HG02763 (cell line): ENCODE data around the gene PABPC4L.
"Not testable (repeated sequence)": the region's sequence is repeated elsewhere in the genome, so short reads cannot be mapped to it uniquely, and the experiment has no call there.

Experiments used
- ATAC-seq: cut with Tn5 transposase; IDR thresholded peaks from one replicate; pipeline ENCODE4 v1.9.1; 2021; ENCODE audit warnings: mild to moderate bottlenecking, moderate library complexity; ENCODE audit not compliant: unreplicated experiment

The PABPC4L gene

DNA sequence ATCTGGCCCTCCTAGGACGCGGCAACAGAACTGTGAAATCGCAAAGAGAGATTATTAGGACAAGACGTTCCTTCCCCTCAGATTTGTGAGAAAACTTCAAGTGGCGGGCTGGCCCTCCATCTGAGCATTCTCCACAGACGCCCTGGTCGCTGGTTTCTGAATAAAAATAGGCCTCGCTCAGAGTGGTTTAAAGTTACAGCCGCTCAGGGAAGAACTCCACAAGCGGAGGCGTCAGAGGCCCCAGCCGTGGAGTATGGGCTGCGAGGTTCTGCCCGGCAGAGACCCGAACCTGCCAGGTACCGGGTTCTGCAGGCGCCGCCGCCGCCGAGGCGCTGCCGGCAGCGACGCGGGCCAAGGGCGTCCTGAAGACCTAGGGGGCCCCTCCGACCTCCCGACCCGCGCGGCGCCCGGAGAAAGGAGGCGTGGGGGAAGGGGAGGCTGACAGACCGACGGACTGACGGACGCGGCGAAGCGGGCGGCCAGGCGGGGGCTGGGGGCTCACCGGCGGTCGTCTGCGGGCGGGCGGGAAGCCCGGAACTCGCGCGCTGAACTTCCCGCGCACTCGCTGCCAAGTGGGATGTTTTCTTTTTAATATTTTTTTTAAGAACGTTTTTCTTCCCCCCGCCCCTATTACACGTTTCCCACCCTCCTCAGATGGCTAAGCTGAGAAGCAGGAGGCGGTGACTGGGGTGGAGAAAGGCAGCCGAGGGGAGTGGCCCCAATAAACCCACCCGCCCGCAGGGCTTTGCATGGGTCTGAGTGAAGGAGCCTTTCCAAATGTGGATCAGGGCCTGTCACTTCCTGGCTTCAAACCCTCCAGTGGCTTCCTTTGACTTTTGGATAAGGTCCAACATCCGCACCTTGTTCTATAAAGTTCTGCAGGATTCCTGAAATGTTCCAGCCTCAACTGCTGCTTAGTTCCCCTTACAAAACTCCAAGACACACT, at the start of gene PABPC4L:
TSS of gene PABPC4L (minus strand) at position 574 of the 946 bp plus-strand sequence. CDS start 770 bp downstream, outside the sequence.
- ATAC-seq = no peak

- no peak for ATAC-seq
These were observed 49.7 kb upstream of the PABPC4L start for GRCh38 chr4:134251322-134251721.

- no peak for ATAC-seq
These were observed 42.4 kb upstream of the PABPC4L start for GRCh38 chr4:134243742-134244713.

- no peak for ATAC-seq
These were observed 17.5 kb upstream of the PABPC4L start for GRCh38 chr4:134219043-134219442.

DNA sequence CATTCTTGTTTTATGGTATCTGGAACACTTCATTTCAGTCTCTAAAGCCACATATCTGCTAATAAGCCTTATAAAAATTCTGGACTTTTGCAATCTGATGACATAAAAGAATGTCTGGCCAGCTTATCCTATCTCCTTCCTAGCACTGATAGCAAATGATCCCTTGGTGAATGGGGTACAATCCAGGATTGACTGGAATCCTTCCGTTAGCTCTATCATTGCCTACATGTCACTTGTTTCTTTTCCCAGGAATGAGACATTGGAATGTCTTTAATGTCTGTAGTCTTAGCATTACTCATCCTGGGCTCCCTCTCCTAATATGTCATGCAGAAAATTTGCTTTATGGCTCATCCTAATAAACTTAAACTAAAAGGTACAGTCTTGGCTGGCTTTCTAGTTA, 14.8 kb upstream of the PABPC4L start:
- ATAC-seq = no peak

- ATAC-seq = no peak
These were observed 14.2 kb upstream of the PABPC4L start for GRCh38 chr4:134215620-134216344.

DNA sequence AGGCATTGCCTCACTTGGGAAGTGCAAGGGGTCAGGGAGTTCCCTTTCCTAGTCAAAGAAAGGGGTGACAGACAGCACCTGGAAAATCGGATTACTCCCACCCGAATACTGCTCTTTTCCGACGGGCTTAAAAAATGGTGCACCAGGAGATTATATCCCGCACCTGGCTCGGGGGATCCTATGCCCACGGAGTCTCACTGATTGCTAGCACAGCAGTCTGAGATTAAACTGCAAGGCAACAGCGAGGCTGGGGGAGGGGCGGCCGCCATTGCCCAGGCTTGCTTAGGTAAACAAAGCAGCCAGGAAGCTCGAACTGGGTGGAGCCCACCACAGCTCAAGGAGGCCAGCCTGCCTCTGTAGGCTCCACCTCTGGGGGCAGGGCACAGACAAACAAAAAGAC, 6.4 kb upstream of the PABPC4L start:
- ATAC-seq = not testable (repeated sequence)

DNA sequence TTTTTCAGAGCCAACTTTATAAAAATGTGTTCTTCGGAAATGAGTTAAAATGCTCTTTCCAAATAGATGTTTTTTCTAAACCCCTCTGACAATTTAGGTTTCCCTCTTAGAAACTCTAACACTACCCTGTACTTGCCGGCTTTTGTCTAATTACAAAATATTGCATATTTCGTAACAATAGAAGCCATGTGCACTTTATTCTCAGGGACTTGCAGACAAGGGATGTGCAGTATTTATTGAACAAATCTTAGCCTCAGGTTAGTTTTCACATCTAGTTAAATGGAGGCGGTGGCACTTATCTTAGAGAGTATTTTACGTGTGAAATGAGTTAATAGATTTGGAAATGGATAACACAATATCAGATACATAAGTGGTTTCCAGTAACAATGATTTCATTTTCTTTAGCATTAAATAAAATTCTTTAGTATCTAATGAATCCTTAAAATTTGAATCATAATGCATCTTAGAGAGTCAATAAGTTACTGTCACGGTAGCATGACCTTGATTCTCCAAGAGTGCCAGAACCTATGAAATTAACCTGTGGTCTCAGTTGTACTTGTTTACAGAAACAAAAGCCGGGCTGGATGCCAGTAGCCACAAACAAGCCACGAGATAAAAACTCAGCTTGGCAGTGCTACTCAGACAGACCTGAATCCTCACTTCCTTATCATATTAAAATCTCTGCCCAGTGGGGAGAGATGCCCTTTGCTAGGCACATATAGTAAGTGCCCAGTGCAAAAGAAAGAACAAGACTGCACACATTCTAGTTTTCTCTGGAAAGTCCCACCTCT, 772 bp upstream of the PABPC4L start:
- ATAC-seq = no peak

- ATAC-seq = no peak
These were observed 776 bp downstream of the PABPC4L start for GRCh38 chr4:134200811-134201215.

DNA sequence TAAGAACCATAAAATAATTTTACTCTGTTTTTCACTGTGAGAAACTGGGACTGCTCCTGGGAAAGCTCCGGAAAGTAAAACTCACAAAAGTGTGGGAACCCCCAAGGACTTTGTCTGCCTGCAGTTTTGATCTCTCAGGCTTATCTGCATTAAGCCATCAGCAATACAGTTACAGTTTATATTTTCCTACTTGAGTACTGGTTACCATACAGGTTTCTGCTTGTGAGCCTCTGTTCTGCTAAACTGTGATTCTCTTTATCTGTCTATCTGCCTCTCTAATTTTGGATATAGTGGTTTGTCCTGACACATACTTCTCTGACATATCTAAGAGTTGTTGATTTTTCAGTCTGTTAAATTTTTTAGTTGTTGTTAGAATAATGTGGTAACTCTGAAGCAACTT, 11.6 kb downstream of the PABPC4L start:
- no peak for ATAC-seq

DNA sequence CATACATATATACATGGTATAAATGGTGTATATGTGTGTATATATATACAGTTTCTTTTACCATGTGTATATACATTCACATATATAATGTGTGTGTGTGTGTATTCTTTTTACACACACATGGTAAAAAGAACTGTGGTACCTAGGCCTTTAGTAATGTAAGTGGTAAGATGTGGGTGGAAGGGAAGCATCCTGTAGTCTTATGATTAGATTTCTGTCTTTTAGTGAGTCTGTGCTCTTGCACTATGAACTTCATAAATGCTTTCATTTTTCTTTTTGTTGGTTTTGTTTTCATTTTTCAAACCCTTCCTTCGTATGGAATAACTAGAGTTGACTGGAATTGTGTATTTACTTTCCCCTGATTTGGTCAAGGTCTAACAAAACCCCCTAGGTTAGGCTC, 12.1 kb downstream of the PABPC4L start:
- no peak for ATAC-seq

- ATAC-seq = no peak
These were observed 22.9 kb downstream of the PABPC4L start for GRCh38 chr4:134178706-134179105.

GRCh38 chr4:134174271-134174670, 27.3 kb downstream of the PABPC4L start:
- no peak for ATAC-seq

GRCh38 chr4:134160211-134160610, 41.4 kb downstream of the PABPC4L start:
- ATAC-seq = no peak

- ATAC-seq = no peak
These were observed 47.5 kb downstream of the PABPC4L start for GRCh38 chr4:134154097-134154496.

- ATAC-seq = no peak
These were observed 53.6 kb downstream of the PABPC4L start for GRCh38 chr4:134147941-134148340.
